ENCODE measurements around the gene HDAC10. TPM values are rescaled to one million over a fixed set of nuclear protein-coding genes. Genes with fewer than 3 reads are reported as not detected.

The HDAC10 gene
- total and polyA plus RNA-seq, 7 donors: 4.3 to 19.4 (median 13.5) TPM

- 47 to 61% (median 52%) methylated on average over 5 of the region's 5 CpGs for WGBS, 3 donors
- Histone ChIP-seq H3K27me3 (ENCODE audit: insufficient read depth in 3 of 3, low read length in 2 of 3) (peaks cover 0 to 1% (median 0%) of the 10 kb centered on the region in 3 donors), H3K4me1 (peaks cover 9% of the 10 kb centered on the region), H3K27ac (peak overlapping the region; percentile 63), H3K4me3 (peak overlapping the region; percentile 38), H3K9me3 (no peaks in the 10 kb centered on the region), H3K36me3 (ENCODE audit: insufficient read depth in 1 of 2, low read depth in 1 of 2) (peaks cover 0 to 9% of the 10 kb centered on the region in 2 donors)
- no peak for TF ChIP-seq CTCF (IDR thresholded peaks at IDR 0.05)
- intact Hi-C loops (cut with DNase I): no loop called here
- no peak for ATAC-seq
- DNase-seq: no peak
These were observed 43.2 kb upstream of the HDAC10 start for GRCh38 chr22:50294319-50294656.

- DNase-seq: peak in 1 of 2 donors; percentile 50
- Histone ChIP-seq H3K4me3 (peak overlapping the region; percentile 38), H3K4me1 (peaks cover 9% of the 10 kb centered on the region), H3K36me3 (ENCODE audit: insufficient read depth in 1 of 2, low read depth in 1 of 2) (peaks cover 0 to 15% of the 10 kb centered on the region in 2 donors), H3K9me3 (no peaks in the 10 kb centered on the region), H3K27ac (peak overlapping the region; percentile 63), H3K27me3 (ENCODE audit: insufficient read depth in 3 of 3, low read length in 2 of 3) (peaks cover 0 to 1% (median 0%) of the 10 kb centered on the region in 3 donors)
- TF ChIP-seq CTCF (IDR thresholded peaks at IDR 0.05): no peak
- intact Hi-C loops (cut with DNase I): no loop called here
- 26 to 32% (median 28%) methylated on average over 29 to 42 of the region's 42 CpGs for WGBS, 3 donors
- peak; percentile 45 to 58 (median 56) for ATAC-seq
These were observed 42.6 kb upstream of the HDAC10 start for GRCh38 chr22:50293441-50294318.

- no peak for DNase-seq
- intact Hi-C loops (cut with DNase I): no loop called here
- Histone ChIP-seq H3K4me1 (peaks cover 9% of the 10 kb centered on the region), H3K36me3 (ENCODE audit: insufficient read depth in 1 of 2, low read depth in 1 of 2) (peaks cover 0 to 21% of the 10 kb centered on the region in 2 donors), H3K27me3 (ENCODE audit: insufficient read depth in 3 of 3, low read length in 2 of 3) (no peaks in the 10 kb centered on the region), H3K4me3 (peak overlapping the region; percentile 38), H3K27ac (peak overlapping the region; percentile 63), H3K9me3 (no peaks in the 10 kb centered on the region)
- ATAC-seq: peak in 2 of 4 donors; percentile 20 to 21
- 51 to 69% (median 67%) methylated on average over 20 to 29 of the region's 29 CpGs for WGBS, 3 donors
- TF ChIP-seq CTCF (IDR thresholded peaks at IDR 0.05): no peak
These were observed 41.8 kb upstream of the HDAC10 start for GRCh38 chr22:50292643-50293440.

GRCh38 chr22:50289942-50290630, 39.0 kb upstream of the HDAC10 start:
- intact Hi-C loops (cut with DNase I): no loop called here
- H3K4me3 ChIP-seq: no peak overlapping the region
- H3K4me1 ChIP-seq: peaks cover 9% of the 10 kb centered on the region
- H3K27ac ChIP-seq: no peak overlapping the region
- no peak for ATAC-seq
- H3K27me3 ChIP-seq (ENCODE audit: insufficient read depth in 3 of 3, low read length in 2 of 3): no peaks in the 10 kb centered on the region
- H3K36me3 ChIP-seq (ENCODE audit: insufficient read depth in 1 of 2, low read depth in 1 of 2): peaks cover 0 to 43% of the 10 kb centered on the region in 2 donors
- no peak for TF ChIP-seq CTCF (IDR thresholded peaks at IDR 0.05)
- 80 to 87% (median 84%) methylated on average over 35 to 37 of the region's 37 CpGs for WGBS, 3 donors
- DNase-seq: no peak
- no peaks in the 10 kb centered on the region for H3K9me3 ChIP-seq

Measured in psoas muscle (tissue), 8 donors.